Measurements from ENCODE around the gene CTSA.
"Not testable (repeated sequence)": the region's sequence is repeated elsewhere in the genome, so short reads cannot be mapped to it uniquely, and the experiment has no call there.

The CTSA gene

GRCh38 chr20:45867136-45867818 lies 23.9 kb upstream of the CTSA start:
- no peak for DNase-seq (ENCODE audit: low spot score)

GRCh38 chr20:45867819-45868176 lies 23.3 kb upstream of the CTSA start:
- no peak for DNase-seq (ENCODE audit: low spot score)

GRCh38 chr20:45872626-45873025 lies 18.5 kb upstream of the CTSA start:
- no peak for DNase-seq (ENCODE audit: low spot score)

- DNase-seq (ENCODE audit: low spot score), result no peak
Observed at GRCh38 chr20:45873409-45874103, 17.6 kb upstream of the CTSA start.

GRCh38 chr20:45874104-45874481 lies 17.0 kb upstream of the CTSA start:
- not testable (repeated sequence) for DNase-seq (ENCODE audit: low spot score)

GRCh38 chr20:45874576-45874975 lies 16.6 kb upstream of the CTSA start:
- no peak for DNase-seq (ENCODE audit: low spot score)

- no peak for DNase-seq (ENCODE audit: low spot score)
Observed at GRCh38 chr20:45878076-45878761, 12.9 kb upstream of the CTSA start.

GRCh38 chr20:45880988-45881788 lies 9.9 kb upstream of the CTSA start, which contains the start of gene ZSWIM1:
ZSWIM1 (plus strand) TSS chr20:45881227; CDS start chr20:45882593, 1,366 bp downstream.
- DNase-seq (ENCODE audit: low spot score), result peak; percentile 99

- no peak for DNase-seq (ENCODE audit: low spot score)
Observed at GRCh38 chr20:45882469-45883099, 8.6 kb upstream of the CTSA start.

GRCh38 chr20:45883100-45883469 lies 8.1 kb upstream of the CTSA start:
- DNase-seq (ENCODE audit: low spot score), result no peak

- no peak for DNase-seq (ENCODE audit: low spot score)
Observed at GRCh38 chr20:45886590-45887345, 4.4 kb upstream of the CTSA start.

GRCh38 chr20:45887346-45887715 lies 3.8 kb upstream of the CTSA start, which contains the start of gene SPATA25:
SPATA25 (minus strand) TSS chr20:45887622; CDS start chr20:45887590, 32 bp downstream.
- no peak for DNase-seq (ENCODE audit: low spot score)

GRCh38 chr20:45888681-45889080 lies 2.5 kb upstream of the CTSA start:
- no peak for DNase-seq (ENCODE audit: low spot score)

- DNase-seq (ENCODE audit: low spot score), result peak; percentile 42
Observed at GRCh38 chr20:45890077-45890984, 804 bp upstream of the CTSA start.

- DNase-seq (ENCODE audit: low spot score), result no peak
Observed at GRCh38 chr20:45892049-45892825, 1.1 kb downstream of the CTSA start.

- no peak for DNase-seq (ENCODE audit: low spot score)
Observed at GRCh38 chr20:45892828-45893500, 1.8 kb downstream of the CTSA start.

GRCh38 chr20:45893831-45894230 lies 2.7 kb downstream of the CTSA start:
- DNase-seq (ENCODE audit: low spot score), result no peak

- no peak for DNase-seq (ENCODE audit: low spot score)
Observed at GRCh38 chr20:45894797-45895196, 3.7 kb downstream of the CTSA start.
